IPS-18a (cell line): Measurements from ENCODE around the gene HHIPL1.

ENCODE experiments used
- H3K27ac ChIP-seq: one replicate; pipeline ENCODE4 v1.5.1; 2013; ENCODE audit warnings: low read length
- H3K27me3 ChIP-seq: one replicate; pipeline ENCODE4 v1.6.1; 2013; ENCODE audit warnings: mild to moderate bottlenecking, low read length; ENCODE audit not compliant: control insufficient read depth, insufficient read depth
- H3K36me3 ChIP-seq: one replicate; pipeline ENCODE4 v1.6.1; 2013; ENCODE audit warnings: low read depth, low read length; ENCODE audit not compliant: control insufficient read depth
- H3K4me1 ChIP-seq: one replicate; pipeline ENCODE4 v1.6.1; 2013; ENCODE audit warnings: low read depth, low read length; ENCODE audit not compliant: control insufficient read depth
- H3K4me3 ChIP-seq: one replicate; pipeline ENCODE4 v1.5.1; 2013; ENCODE audit warnings: low read length
- H3K9ac ChIP-seq: one replicate; pipeline ENCODE4 v1.6.1; 2013; ENCODE audit warnings: mild to moderate bottlenecking, low read length, moderate library complexity
- H3K9me3 ChIP-seq: one replicate; pipeline ENCODE4 v1.6.1; 2013; ENCODE audit warnings: low read depth, low read length; ENCODE audit not compliant: control insufficient read depth

The HHIPL1 gene

GRCh38 chr14:99664937-99665273 is 20.0 kb downstream of the HHIPL1 start:
- no peaks in the 10 kb centered on the region for H3K36me3 ChIP-seq

DNA sequence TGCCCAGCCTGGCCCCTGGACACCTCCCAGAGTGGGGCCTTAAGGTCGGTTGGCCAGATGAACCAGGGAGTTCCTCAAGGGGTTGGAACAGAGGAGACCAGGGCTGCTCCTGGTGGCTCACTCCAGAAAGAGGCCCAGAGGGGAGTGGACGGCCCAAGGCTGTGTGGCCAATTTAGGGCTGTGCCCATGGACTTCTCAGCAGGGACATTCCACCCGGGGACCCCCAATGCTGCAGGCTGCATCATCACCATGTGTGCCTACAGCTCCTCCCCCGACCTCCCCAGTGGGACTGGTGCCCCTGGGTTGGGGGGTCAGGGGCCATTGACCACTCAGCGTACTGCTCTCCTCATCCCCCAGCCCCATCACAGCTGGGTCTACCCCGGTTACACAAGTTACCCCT is 21.6 kb downstream of the HHIPL1 start:
- Histone ChIP-seq H3K4me1 (peaks cover 41% of the 10 kb centered on the region), H3K4me3 (no peak overlapping the region), H3K9ac (no peak overlapping the region), H3K27ac (no peak overlapping the region), H3K27me3 (no peaks in the 10 kb centered on the region), H3K36me3 (no peaks in the 10 kb centered on the region), H3K9me3 (no peaks in the 10 kb centered on the region)

More at GRCh38 chr14:99664937-99665273, 20.0 kb downstream of the HHIPL1 start:
- Histone ChIP-seq H3K9me3 (no peaks in the 10 kb centered on the region), H3K4me1 (peaks cover 42% of the 10 kb centered on the region), H3K27ac (no peak overlapping the region), H3K4me3 (no peak overlapping the region), H3K9ac (no peak overlapping the region), H3K27me3 (no peaks in the 10 kb centered on the region)

DNA sequence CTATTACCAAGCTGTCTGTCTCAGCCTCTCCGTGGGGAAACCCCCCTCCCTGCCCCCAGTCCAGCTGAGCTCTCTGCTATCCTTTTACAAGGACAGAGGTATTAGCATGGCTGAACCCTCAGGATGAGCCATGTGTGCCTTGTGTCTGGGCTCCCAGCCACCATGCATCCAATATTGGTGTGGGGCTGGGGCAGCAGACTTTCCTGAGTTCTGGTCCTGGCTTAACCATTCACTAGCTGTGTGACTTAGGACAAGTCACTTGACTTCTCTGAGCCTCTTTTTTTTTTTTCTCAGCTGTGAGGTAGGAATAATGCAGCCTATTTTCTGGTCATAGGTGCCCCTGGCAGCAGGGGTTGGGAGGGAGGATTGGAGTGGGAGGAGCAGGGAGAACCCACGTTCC is 22.1 kb downstream of the HHIPL1 start:
- Histone ChIP-seq H3K9ac (no peak overlapping the region), H3K9me3 (no peaks in the 10 kb centered on the region), H3K27me3 (no peaks in the 10 kb centered on the region), H3K36me3 (no peaks in the 10 kb centered on the region), H3K4me3 (no peak overlapping the region), H3K4me1 (peaks cover 46% of the 10 kb centered on the region), H3K27ac (no peak overlapping the region)

DNA sequence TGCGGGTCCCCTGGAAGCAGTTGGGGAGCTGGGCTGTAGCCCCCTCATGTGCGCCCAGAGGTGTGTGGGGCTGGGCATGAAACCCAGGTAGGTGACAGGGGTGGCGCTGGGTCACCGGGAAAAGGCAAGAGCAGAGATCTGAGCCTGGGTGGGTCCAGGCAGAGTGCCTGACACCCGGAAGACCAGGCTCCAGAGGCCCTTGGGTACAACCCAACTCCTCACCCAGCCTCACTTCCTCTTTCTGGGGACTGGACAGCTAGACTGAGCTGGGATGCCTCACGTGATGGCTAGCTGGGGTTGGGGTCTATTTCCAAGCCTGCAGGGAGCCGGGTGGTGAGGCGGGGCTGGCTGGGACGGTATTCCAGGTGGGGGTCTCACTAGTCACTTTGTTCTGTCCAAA is 22.9 kb downstream of the HHIPL1 start:
- H3K27me3 ChIP-seq: no peaks in the 10 kb centered on the region
- H3K4me1 ChIP-seq: peaks cover 53% of the 10 kb centered on the region
- H3K36me3 ChIP-seq: no peaks in the 10 kb centered on the region
- H3K9ac ChIP-seq: no peak overlapping the region
- H3K9me3 ChIP-seq: no peaks in the 10 kb centered on the region
- H3K27ac ChIP-seq: no peak overlapping the region
- H3K4me3 ChIP-seq: no peak overlapping the region

DNA sequence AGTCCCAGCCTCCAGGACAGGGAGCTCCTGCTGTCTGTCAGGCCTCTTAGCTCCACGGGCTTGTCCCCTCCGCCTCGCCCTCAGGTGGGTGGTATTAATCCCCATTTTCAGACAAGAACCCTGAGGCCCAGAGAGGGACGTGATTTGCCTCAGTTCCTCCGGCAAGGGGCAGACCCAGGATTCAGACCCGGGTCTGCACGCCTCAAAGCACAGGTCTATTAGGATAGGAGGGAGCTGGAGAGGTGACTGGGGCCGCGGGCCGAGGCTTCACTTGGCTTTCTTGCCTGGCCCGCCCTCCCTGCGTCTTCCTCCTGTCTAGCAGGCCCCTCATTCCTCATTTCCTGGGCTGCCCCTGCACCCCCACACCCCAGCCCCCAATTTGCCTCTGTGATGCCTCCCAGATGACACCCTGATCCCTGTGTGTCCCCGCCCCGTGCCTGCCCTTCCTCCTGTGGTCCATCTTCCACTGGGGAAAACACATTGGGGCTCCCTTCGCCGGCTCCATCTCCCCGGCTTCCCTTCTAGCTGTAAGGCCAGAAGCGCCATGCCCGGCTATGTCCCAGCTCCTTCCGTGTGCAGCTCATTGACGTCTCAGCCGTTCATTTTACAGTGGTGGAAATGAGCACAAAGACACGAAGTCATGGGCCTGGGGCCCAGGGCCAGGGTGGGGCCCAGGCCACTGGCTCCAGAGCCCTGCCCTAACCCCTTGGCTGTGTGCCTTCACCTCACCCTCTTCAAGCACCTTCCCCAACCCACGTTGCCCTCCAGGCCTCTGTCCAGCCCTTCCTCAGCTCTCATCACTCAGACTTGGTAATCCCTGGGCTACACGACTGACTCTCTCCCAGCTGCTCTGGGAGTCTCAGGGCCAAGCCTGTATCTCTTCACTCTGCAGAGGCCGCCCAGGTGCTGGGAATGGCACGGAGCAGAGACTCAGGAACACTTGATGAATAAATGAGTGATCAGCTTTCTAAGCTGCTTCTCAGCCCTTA is 23.7 kb downstream of the HHIPL1 start:
- H3K4me1 ChIP-seq: peaks cover 48% of the 10 kb centered on the region
- no peaks in the 10 kb centered on the region for H3K27me3 ChIP-seq
- no peak overlapping the region for H3K9ac ChIP-seq
- no peak overlapping the region for H3K27ac ChIP-seq
- no peak overlapping the region for H3K4me3 ChIP-seq
- H3K9me3 ChIP-seq: no peaks in the 10 kb centered on the region
- no peaks in the 10 kb centered on the region for H3K36me3 ChIP-seq

- Histone ChIP-seq H3K4me1 (peaks cover 38% of the 10 kb centered on the region), H3K4me3 (no peak overlapping the region), H3K27me3 (no peaks in the 10 kb centered on the region), H3K36me3 (no peaks in the 10 kb centered on the region), H3K9ac (no peak overlapping the region), H3K9me3 (no peaks in the 10 kb centered on the region), H3K27ac (no peak overlapping the region)
These were observed 25.7 kb downstream of the HHIPL1 start for GRCh38 chr14:99670361-99671234.

- Histone ChIP-seq H3K27ac (no peak overlapping the region), H3K9me3 (no peaks in the 10 kb centered on the region), H3K9ac (peak overlapping the region; percentile 30), H3K27me3 (no peaks in the 10 kb centered on the region), H3K36me3 (no peaks in the 10 kb centered on the region), H3K4me1 (peaks cover 34% of the 10 kb centered on the region), H3K4me3 (no peak overlapping the region)
These were observed 26.6 kb downstream of the HHIPL1 start for GRCh38 chr14:99671235-99672224.

- Histone ChIP-seq H3K9ac (no peak overlapping the region), H3K4me3 (no peak overlapping the region), H3K27me3 (no peaks in the 10 kb centered on the region), H3K4me1 (peaks cover 28% of the 10 kb centered on the region), H3K9me3 (no peaks in the 10 kb centered on the region), H3K36me3 (no peaks in the 10 kb centered on the region), H3K27ac (no peak overlapping the region)
These were observed 27.8 kb downstream of the HHIPL1 start for GRCh38 chr14:99672506-99673304.

GRCh38 chr14:99673305-99674063 is 28.6 kb downstream of the HHIPL1 start:
- H3K27ac ChIP-seq: no peak overlapping the region
- H3K4me3 ChIP-seq: no peak overlapping the region
- no peak overlapping the region for H3K9ac ChIP-seq
- no peaks in the 10 kb centered on the region for H3K36me3 ChIP-seq
- peaks cover 6% of the 10 kb centered on the region for H3K9me3 ChIP-seq
- peaks cover 28% of the 10 kb centered on the region for H3K4me1 ChIP-seq
- no peaks in the 10 kb centered on the region for H3K27me3 ChIP-seq
